Measurements from ENCODE around the gene XIRP1.
A peak's percentile ranks its signal among the peaks of the same experiment; 100 is the strongest.

XIRP1 gene

DNA sequence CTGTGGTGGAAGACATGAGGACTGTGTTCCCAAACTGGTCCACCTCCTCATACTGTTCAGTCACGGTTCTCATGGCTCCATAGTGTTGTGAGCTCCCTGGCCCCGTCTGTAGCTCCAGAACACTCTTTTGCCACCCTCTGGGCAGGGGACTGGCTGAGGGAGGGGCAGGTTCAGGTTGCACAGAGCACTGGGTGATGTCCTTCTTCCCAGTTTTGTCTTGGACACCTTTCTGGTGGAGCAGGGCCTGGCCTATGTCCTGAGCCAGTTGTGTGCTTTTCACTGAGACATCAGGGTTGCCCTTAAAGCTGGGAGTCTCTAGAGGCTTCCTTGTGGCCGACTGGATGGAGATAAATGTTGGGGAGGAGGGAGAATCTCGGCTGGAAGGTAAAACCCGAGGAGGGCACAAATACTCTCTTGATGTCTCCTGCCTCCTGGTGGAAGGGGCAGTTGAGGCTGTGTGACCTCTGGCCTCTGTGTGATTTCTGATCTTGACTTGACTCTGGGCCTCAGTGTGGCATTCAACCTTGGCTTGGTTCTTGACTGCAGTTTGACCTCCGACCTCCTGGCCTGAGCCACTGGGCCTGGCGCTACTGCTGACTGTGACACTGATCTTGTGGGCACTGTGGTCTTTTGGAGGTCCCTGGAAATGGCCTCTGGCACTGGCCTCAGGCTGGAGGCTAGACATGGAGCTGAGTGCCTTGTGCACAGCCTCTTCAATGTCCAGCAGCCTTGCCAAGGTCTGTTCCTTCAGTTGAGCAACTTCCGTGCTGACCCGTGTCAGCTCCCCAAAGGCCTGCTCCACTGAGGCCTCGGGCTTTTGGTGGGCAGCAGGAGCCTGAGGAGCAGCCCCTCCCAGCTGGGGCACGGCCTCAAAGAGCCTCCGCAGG, 8.1 kb downstream of the XIRP1 start:
- in situ Hi-C loops (cut with MboI; ENCODE audit: low sequenced_read_pairs, unreplicated experiment), result loop anchor here (10.0 kb wide), 1 partner anchor 90 kb away; no protein-coding TSS in a partner anchor
- no peak for DNase-seq (ENCODE audit: low spot score)
- TF ChIP-seq, protein P1, sequence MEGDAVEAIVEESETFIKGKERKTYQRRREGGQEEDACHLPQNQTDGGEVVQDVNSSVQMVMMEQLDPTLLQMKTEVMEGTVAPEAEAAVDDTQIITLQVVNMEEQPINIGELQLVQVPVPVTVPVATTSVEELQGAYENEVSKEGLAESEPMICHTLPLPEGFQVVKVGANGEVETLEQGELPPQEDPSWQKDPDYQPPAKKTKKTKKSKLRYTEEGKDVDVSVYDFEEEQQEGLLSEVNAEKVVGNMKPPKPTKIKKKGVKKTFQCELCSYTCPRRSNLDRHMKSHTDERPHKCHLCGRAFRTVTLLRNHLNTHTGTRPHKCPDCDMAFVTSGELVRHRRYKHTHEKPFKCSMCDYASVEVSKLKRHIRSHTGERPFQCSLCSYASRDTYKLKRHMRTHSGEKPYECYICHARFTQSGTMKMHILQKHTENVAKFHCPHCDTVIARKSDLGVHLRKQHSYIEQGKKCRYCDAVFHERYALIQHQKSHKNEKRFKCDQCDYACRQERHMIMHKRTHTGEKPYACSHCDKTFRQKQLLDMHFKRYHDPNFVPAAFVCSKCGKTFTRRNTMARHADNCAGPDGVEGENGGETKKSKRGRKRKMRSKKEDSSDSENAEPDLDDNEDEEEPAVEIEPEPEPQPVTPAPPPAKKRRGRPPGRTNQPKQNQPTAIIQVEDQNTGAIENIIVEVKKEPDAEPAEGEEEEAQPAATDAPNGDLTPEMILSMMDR (IDR thresholded peaks at IDR 0.05; ENCODE audit: borderline replicate concordance, control extremely low read depth, extremely low read depth, insufficient read depth, missing control alignments), result no peak

- TF ChIP-seq, protein P1 (IDR thresholded peaks at IDR 0.05; ENCODE audit: borderline replicate concordance, control extremely low read depth, extremely low read depth, insufficient read depth, missing control alignments), result no peak
- no peak for DNase-seq (ENCODE audit: low spot score)
- in situ Hi-C loops (cut with MboI; ENCODE audit: low sequenced_read_pairs, unreplicated experiment), result loop anchor here (10.0 kb wide), 1 partner anchor 89 kb away; no protein-coding TSS in a partner anchor
Measured at GRCh38 chr3:39183211-39184080, 8.9 kb downstream of the XIRP1 start.

GRCh38 chr3:39181408-39182335, 10.7 kb downstream of the XIRP1 start:
- TF ChIP-seq, protein P1 (IDR thresholded peaks at IDR 0.05; ENCODE audit: borderline replicate concordance, control extremely low read depth, extremely low read depth, insufficient read depth, missing control alignments), result no peak
- in situ Hi-C loops (cut with MboI; ENCODE audit: low sequenced_read_pairs, unreplicated experiment), result loop anchor here (10.0 kb wide), 1 partner anchor 87 kb away; no protein-coding TSS in a partner anchor
- DNase-seq (ENCODE audit: low spot score), result no peak

GRCh38 chr3:39180546-39181346, 11.6 kb downstream of the XIRP1 start:
- TF ChIP-seq, protein P1 (IDR thresholded peaks at IDR 0.05; ENCODE audit: borderline replicate concordance, control extremely low read depth, extremely low read depth, insufficient read depth, missing control alignments), result no peak
- in situ Hi-C loops (cut with MboI; ENCODE audit: low sequenced_read_pairs, unreplicated experiment), result loop anchor here (10.0 kb wide), 1 partner anchor 86 kb away; no protein-coding TSS in a partner anchor
- DNase-seq (ENCODE audit: low spot score), result peak; percentile 97

DNA sequence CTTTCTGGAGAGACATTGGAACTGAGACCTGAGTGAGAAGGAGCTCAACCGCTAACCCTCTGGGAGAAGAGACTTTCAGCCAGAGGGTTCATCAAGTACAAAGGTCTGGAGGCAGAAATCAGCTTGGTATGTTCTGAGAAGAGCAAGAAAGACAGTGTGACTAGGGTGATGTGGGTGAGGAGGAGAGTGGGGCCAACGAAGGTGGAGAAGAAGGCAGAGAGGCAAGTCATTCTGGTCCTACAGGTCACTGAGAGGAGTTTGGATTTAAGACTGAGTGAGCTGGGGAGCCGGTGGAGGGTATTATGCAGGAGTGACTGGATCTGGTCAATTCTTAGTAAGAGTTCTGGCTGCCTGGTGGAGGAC, 12.2 kb downstream of the XIRP1 start:
- DNase-seq (ENCODE audit: low spot score), result no peak
- TF ChIP-seq, protein P1 (IDR thresholded peaks at IDR 0.05; ENCODE audit: borderline replicate concordance, control extremely low read depth, extremely low read depth, insufficient read depth, missing control alignments), result no peak
- in situ Hi-C loops (cut with MboI; ENCODE audit: low sequenced_read_pairs, unreplicated experiment), result loop anchor here (10.0 kb wide), 1 partner anchor 85 kb away; no protein-coding TSS in a partner anchor
